Measurements from ENCODE around the gene ZNF462.

ZNF462 gene

GRCh38 chr9:106922026-106922425 is 59.1 kb downstream of the ZNF462 start:
- H3K27me3 Mint-ChIP-seq, result peaks cover under 1% of the 10 kb centered on the region
- no peaks in the 10 kb centered on the region for H3K36me3 Mint-ChIP-seq
- H3K9me3 Mint-ChIP-seq (ENCODE audit: low read depth), result peaks cover 10% of the 10 kb centered on the region
- no peak overlapping the region for H3K27ac Mint-ChIP-seq
- peaks cover 8% of the 10 kb centered on the region for H3K4me1 Mint-ChIP-seq (ENCODE audit: low read depth)
- no peak overlapping the region for H3K4me3 Mint-ChIP-seq

GRCh38 chr9:106925392-106925791 is 62.4 kb downstream of the ZNF462 start:
- Mint-ChIP-seq H3K27me3 (no peaks in the 10 kb centered on the region), H3K27ac (no peak overlapping the region), H3K36me3 (no peaks in the 10 kb centered on the region), H3K9me3 (ENCODE audit: low read depth) (peaks cover 10% of the 10 kb centered on the region), H3K4me1 (ENCODE audit: low read depth) (peaks cover 8% of the 10 kb centered on the region), H3K4me3 (no peak overlapping the region)

DNA sequence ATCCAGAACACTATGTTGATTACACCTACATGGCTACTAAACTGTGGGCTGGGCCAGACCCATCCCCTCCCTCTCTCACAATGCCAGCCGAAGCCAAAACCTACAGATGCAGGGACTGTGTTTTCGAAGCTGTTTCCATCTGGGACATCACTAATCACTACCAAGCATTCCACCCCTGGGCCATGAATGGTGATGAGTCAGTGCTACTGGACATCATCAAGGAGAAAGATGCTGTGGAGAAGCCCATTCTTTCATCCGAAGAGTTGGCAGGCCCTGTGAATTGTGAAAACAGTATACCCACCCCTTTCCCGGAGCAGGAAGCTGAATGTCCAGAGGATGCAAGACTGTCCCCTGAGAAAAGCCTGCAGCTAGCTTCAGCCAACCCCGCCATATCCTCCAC is 65.0 kb downstream of the ZNF462 start:
- H3K4me1 Mint-ChIP-seq (ENCODE audit: low read depth), result no peaks in the 10 kb centered on the region
- no peak overlapping the region for H3K4me3 Mint-ChIP-seq
- peaks cover 21% of the 10 kb centered on the region for H3K9me3 Mint-ChIP-seq (ENCODE audit: low read depth)
- H3K36me3 Mint-ChIP-seq, result no peaks in the 10 kb centered on the region
- H3K27me3 Mint-ChIP-seq, result no peaks in the 10 kb centered on the region
- no peak overlapping the region for H3K27ac Mint-ChIP-seq

- no peaks in the 10 kb centered on the region for H3K27me3 Mint-ChIP-seq
- peaks cover 21% of the 10 kb centered on the region for H3K9me3 Mint-ChIP-seq (ENCODE audit: low read depth)
- no peak overlapping the region for H3K4me3 Mint-ChIP-seq
- H3K27ac Mint-ChIP-seq, result no peak overlapping the region
- H3K36me3 Mint-ChIP-seq, result no peaks in the 10 kb centered on the region
- H3K4me1 Mint-ChIP-seq (ENCODE audit: low read depth), result no peaks in the 10 kb centered on the region
Measured at GRCh38 chr9:106928350-106928749, 65.4 kb downstream of the ZNF462 start.

DNA sequence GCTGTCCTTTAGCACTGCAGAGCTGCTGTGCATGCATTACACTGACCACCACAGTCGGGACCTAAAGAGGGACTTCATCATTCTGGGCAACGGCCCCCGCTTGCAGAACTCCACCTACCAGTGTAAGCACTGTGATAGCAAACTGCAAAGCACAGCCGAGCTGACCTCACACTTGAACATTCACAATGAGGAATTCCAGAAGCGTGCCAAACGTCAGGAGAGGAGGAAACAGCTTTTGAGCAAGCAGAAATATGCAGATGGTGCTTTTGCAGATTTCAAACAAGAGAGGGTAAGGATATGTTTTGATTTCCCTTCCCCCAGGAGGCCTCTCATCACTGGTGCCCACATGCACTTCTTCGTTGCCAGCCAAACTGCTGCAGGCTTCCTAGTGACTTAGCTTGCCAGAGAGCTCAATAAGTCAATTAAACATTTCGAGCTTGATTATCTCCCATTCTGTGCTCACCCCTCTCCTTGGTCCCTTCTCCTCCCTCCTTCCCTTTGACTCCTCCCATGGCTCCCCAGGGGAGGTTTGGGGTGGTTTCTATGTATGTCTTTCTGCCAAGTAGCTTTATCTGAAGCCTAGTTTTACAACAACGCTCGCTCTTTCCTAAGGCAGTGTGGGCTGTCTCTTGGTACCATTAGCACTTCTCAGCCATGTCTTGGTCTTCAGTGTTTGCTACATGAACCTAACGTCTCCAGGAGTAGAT is 66.7 kb downstream of the ZNF462 start:
- H3K4me3 Mint-ChIP-seq, result no peak overlapping the region
- peaks cover 19% of the 10 kb centered on the region for H3K9me3 Mint-ChIP-seq (ENCODE audit: low read depth)
- no peaks in the 10 kb centered on the region for H3K36me3 Mint-ChIP-seq
- no peak overlapping the region for H3K27ac Mint-ChIP-seq
- no peaks in the 10 kb centered on the region for H3K4me1 Mint-ChIP-seq (ENCODE audit: low read depth)
- no peaks in the 10 kb centered on the region for H3K27me3 Mint-ChIP-seq

DNA sequence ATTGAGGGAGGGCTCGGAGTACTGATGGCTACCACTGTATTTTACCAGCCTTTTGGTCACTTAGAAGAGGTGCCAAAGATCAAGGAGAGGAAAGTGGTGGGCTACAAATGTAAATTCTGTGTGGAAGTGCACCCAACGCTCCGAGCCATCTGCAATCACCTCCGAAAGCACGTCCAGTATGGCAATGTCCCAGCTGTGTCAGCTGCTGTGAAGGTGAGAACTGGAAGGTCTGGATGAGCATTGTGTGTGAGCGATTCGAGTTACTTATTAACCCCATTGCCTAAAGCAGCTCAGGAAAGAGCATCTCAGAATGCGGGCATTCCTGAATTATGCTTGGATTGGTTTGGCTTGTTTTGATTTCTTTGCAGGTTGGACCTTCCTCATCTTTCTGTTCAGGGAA is 67.5 kb downstream of the ZNF462 start:
- Mint-ChIP-seq H3K4me1 (ENCODE audit: low read depth) (no peaks in the 10 kb centered on the region), H3K27ac (no peak overlapping the region), H3K36me3 (no peaks in the 10 kb centered on the region), H3K4me3 (no peak overlapping the region), H3K27me3 (no peaks in the 10 kb centered on the region), H3K9me3 (ENCODE audit: low read depth) (peaks cover 16% of the 10 kb centered on the region)

- peaks cover 11% of the 10 kb centered on the region for H3K9me3 Mint-ChIP-seq (ENCODE audit: low read depth)
- no peaks in the 10 kb centered on the region for H3K36me3 Mint-ChIP-seq
- no peaks in the 10 kb centered on the region for H3K4me1 Mint-ChIP-seq (ENCODE audit: low read depth)
- no peak overlapping the region for H3K27ac Mint-ChIP-seq
- no peak overlapping the region for H3K4me3 Mint-ChIP-seq
- no peaks in the 10 kb centered on the region for H3K27me3 Mint-ChIP-seq
Measured at GRCh38 chr9:106931466-106931865, 68.5 kb downstream of the ZNF462 start.

DNA sequence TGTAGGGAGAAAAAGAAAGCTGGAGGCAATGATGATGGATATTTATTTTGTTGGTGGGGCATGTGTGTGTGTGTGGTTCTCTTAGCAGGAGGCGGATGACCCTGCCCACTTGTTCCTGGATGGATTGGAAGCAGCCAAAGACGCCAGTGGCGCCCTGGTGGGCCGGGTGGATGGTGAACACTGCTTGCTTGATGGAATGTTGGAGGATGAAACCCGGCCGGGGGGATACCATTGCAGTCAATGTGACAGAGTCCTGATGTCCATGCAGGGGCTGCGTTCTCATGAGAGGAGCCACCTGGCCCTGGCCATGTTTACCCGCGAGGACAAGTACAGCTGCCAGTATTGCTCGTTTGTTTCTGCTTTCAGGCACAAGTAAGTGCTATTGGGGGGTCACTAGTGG is 69.2 kb downstream of the ZNF462 start:
- Mint-ChIP-seq H3K4me3 (no peak overlapping the region), H3K27me3 (no peaks in the 10 kb centered on the region), H3K36me3 (no peaks in the 10 kb centered on the region), H3K9me3 (ENCODE audit: low read depth) (peaks cover 11% of the 10 kb centered on the region), H3K27ac (no peak overlapping the region), H3K4me1 (ENCODE audit: low read depth) (no peaks in the 10 kb centered on the region)

- Mint-ChIP-seq H3K27me3 (no peaks in the 10 kb centered on the region), H3K27ac (no peak overlapping the region), H3K9me3 (ENCODE audit: low read depth) (peaks cover 11% of the 10 kb centered on the region), H3K4me1 (ENCODE audit: low read depth) (no peaks in the 10 kb centered on the region), H3K4me3 (no peak overlapping the region), H3K36me3 (no peaks in the 10 kb centered on the region)
Measured at GRCh38 chr9:106932675-106933074, 69.7 kb downstream of the ZNF462 start.

- no peaks in the 10 kb centered on the region for H3K36me3 Mint-ChIP-seq
- peaks cover 11% of the 10 kb centered on the region for H3K9me3 Mint-ChIP-seq (ENCODE audit: low read depth)
- no peaks in the 10 kb centered on the region for H3K4me1 Mint-ChIP-seq (ENCODE audit: low read depth)
- no peak overlapping the region for H3K4me3 Mint-ChIP-seq
- no peaks in the 10 kb centered on the region for H3K27me3 Mint-ChIP-seq
- no peak overlapping the region for H3K27ac Mint-ChIP-seq
Measured at GRCh38 chr9:106933470-106933869, 70.5 kb downstream of the ZNF462 start.

- H3K4me1 Mint-ChIP-seq (ENCODE audit: low read depth), result no peaks in the 10 kb centered on the region
- H3K36me3 Mint-ChIP-seq, result no peaks in the 10 kb centered on the region
- H3K4me3 Mint-ChIP-seq, result no peak overlapping the region
- no peaks in the 10 kb centered on the region for H3K27me3 Mint-ChIP-seq
- peaks cover 11% of the 10 kb centered on the region for H3K9me3 Mint-ChIP-seq (ENCODE audit: low read depth)
- H3K27ac Mint-ChIP-seq, result no peak overlapping the region
Measured at GRCh38 chr9:106934442-106935238, 71.7 kb downstream of the ZNF462 start.

- H3K9me3 Mint-ChIP-seq (ENCODE audit: low read depth), result peaks cover 11% of the 10 kb centered on the region
- no peak overlapping the region for H3K4me3 Mint-ChIP-seq
- H3K27me3 Mint-ChIP-seq, result no peaks in the 10 kb centered on the region
Measured at GRCh38 chr9:106936680-106937079, 73.7 kb downstream of the ZNF462 start.

DNA sequence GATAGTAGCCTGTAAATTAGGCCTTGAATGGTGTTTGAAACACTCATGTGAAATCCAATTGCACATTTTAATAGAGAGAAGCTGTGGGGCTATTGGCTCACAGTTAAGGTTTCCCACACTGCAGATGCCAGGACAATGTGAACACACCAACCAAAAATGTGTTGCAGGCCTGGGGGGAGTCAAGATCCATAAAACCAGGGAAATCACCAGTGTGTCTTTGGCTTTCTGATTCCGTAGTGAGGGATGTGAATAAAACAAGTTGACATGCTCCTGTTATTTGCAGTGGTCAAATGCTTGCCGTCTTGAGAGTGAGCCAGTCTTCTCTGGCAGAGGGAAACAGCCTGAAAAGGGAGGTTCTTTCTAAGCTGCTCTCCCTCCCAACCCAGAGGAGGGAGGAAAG is 79.0 kb downstream of the ZNF462 start:
- Mint-ChIP-seq H3K9me3 (ENCODE audit: low read depth) (no peaks in the 10 kb centered on the region), H3K27ac (no peak overlapping the region), H3K4me3 (no peak overlapping the region), H3K4me1 (ENCODE audit: low read depth) (no peaks in the 10 kb centered on the region), H3K36me3 (no peaks in the 10 kb centered on the region), H3K27me3 (no peaks in the 10 kb centered on the region)

More at GRCh38 chr9:106936680-106937079, 73.7 kb downstream of the ZNF462 start:
- Mint-ChIP-seq H3K27ac (no peak overlapping the region), H3K36me3 (no peaks in the 10 kb centered on the region), H3K4me1 (ENCODE audit: low read depth) (no peaks in the 10 kb centered on the region)

- Mint-ChIP-seq H3K27ac (no peak overlapping the region), H3K9me3 (ENCODE audit: low read depth) (no peaks in the 10 kb centered on the region), H3K4me3 (no peak overlapping the region), H3K36me3 (no peaks in the 10 kb centered on the region), H3K4me1 (ENCODE audit: low read depth) (no peaks in the 10 kb centered on the region), H3K27me3 (no peaks in the 10 kb centered on the region)
Measured at GRCh38 chr9:106945727-106946660, 83.0 kb downstream of the ZNF462 start.
